SK-N-SH (cell line): Measurements from ENCODE around the gene SGF29. TPM values are rescaled to one million over a fixed set of nuclear protein-coding genes. Genes with fewer than 3 reads are reported as not detected.
"Not testable (repeated sequence)": the region's sequence is repeated elsewhere in the genome, so short reads cannot be mapped to it uniquely, and the experiment has no call there.

Experiments used
- CTCF ChIA-PET: fragments of 300-600, 350-600 bp; formaldehyde crosslinking; extraction: SDS; loops from one replicate; lab custom pipeline; 2021; lab: Yijun Ruan, JAX
- POLR2A ChIA-PET: fragments of 350-600 bp; sonication (Branson Sonifier 250); formaldehyde crosslinking; extraction: SDS; loops from one replicate; lab custom pipeline; 2020; ENCODE audit warnings: antibody characterized with exemption, inconsistent platforms; lab: Yijun Ruan, JAX
- DNase-seq: peaks from one replicate; pipeline ENCODE4 v3.0.0; 2012
- H2AFZ ChIP-seq: fragments of 200-600 bp; sonication (generic); 2 replicates; pipeline ENCODE4 v1.8.1; 2016; ENCODE audit warnings: antibody characterized with exemption, mild to moderate bottlenecking, low read depth
- H3F3A ChIP-seq: fragments of 200-600 bp; sonication (generic); replicated peaks from 2 replicates; pipeline ENCODE3; 2016; ENCODE audit warnings: antibody characterized with exemption, mild to moderate bottlenecking; ENCODE audit not compliant: insufficient read depth
- H3K27ac ChIP-seq, 2 experiments: fragments of 200-500 bp in 1 of 2; fragments of 200-600 bp in 1 of 2; sonication (Bioruptor generic) in 1 of 2; sonication (generic), shearing (Covaris generic) in 1 of 2; 2 replicates each; pipeline versions ENCODE4 v1.5.1 to v1.6.1; 2014 to 2016; ENCODE audit warnings: low read depth in 2 of 2, inconsistent platforms in 1 of 2, low read length in 1 of 2, mild to moderate bottlenecking in 1 of 2, mixed read lengths in 1 of 2
- H3K27me3 ChIP-seq: fragments of 200-600 bp; sonication (generic), shearing (Covaris generic); 2 replicates; pipeline ENCODE4 v1.6.1; 2016; ENCODE audit warnings: mixed run types; ENCODE audit not compliant: insufficient read depth
- H3K36me3 ChIP-seq, 2 experiments: fragments of 200-500 bp in 1 of 2; fragments of 200-600 bp in 1 of 2; sonication (Bioruptor generic) in 1 of 2; sonication (generic) in 1 of 2; replicated peaks in 1 of 2; 2 replicates each; pipeline versions ENCODE3 to v1.5.1; 2014 to 2016; ENCODE audit warnings: low read length in 1 of 2, mild to moderate bottlenecking in 1 of 2; ENCODE audit not compliant: insufficient read depth in 2 of 2, control insufficient read depth in 1 of 2
- H3K4me1 ChIP-seq, 2 experiments: fragments of 200-500 bp in 1 of 2; fragments of 200-600 bp in 1 of 2; sonication (Bioruptor generic) in 1 of 2; sonication (generic), shearing (Covaris generic) in 1 of 2; 2 replicates each; pipeline versions ENCODE4 v1.5.1 to v1.6.1; 2014 to 2016; ENCODE audit warnings: low read depth in 1 of 2, low read length in 1 of 2, mixed run types in 1 of 2; ENCODE audit not compliant: insufficient read depth in 2 of 2, control insufficient read depth in 1 of 2
- H3K4me2 ChIP-seq: fragments of 200-600 bp; sonication (generic), shearing (Covaris generic); 2 replicates; pipeline ENCODE4 v1.6.1; 2017; ENCODE audit warnings: mixed run types
- H3K4me3 ChIP-seq, 2 experiments: fragments of 200-500 bp in 1 of 2; fragments of 200-600 bp in 1 of 2; sonication (Bioruptor generic) in 1 of 2; sonication (generic), shearing (Covaris generic) in 1 of 2; 2 replicates each; pipeline versions ENCODE4 v1.5.1 to v1.8.1; 2014 to 2016; ENCODE audit warnings: low read depth in 2 of 2, inconsistent platforms in 1 of 2, low read length in 1 of 2, mild to moderate bottlenecking in 1 of 2, mixed read lengths in 1 of 2, moderate library complexity in 1 of 2
- H3K79me2 ChIP-seq: fragments of 200-600 bp; sonication (generic); 2 replicates; pipeline ENCODE4 v1.8.1; 2017; ENCODE audit warnings: mild to moderate bottlenecking; ENCODE audit not compliant: insufficient read depth
- H3K9ac ChIP-seq: fragments of 200-600 bp; sonication (generic); 2 replicates; pipeline ENCODE4 v1.6.1; 2017; ENCODE audit warnings: mixed run types
- H3K9me2 ChIP-seq: fragments of 200-600 bp; sonication (generic); 2 replicates; pipeline ENCODE4 v1.6.1; 2017; ENCODE audit warnings: mixed run types
- H3K9me3 ChIP-seq: fragments of 200-600 bp; sonication (generic); 2 replicates; pipeline ENCODE4 v1.6.1; 2017; ENCODE audit warnings: mixed run types, mild to moderate bottlenecking, moderate library complexity
- H4K20me1 ChIP-seq: fragments of 200-600 bp; sonication (generic); 2 replicates; pipeline ENCODE4 v1.6.1; 2017; ENCODE audit warnings: mild to moderate bottlenecking, mixed run types; ENCODE audit not compliant: insufficient read depth
- CHD2 ChIP-seq: fragments of 150-350 bp; IDR thresholded peaks from 2 replicates; pipeline ENCODE4 v1.6.1; 2018; ENCODE audit warnings: low read length; ENCODE audit not compliant: partially characterized antibody
- GABPA ChIP-seq: IDR thresholded peaks from 2 replicates; pipeline ENCODE4 v1.4.0; 2012; ENCODE audit warnings: low read depth, mild to moderate bottlenecking
- MEF2A ChIP-seq: IDR thresholded peaks from 2 replicates; pipeline ENCODE4 v1.4.0; 2012; ENCODE audit warnings: low read depth, borderline replicate concordance
- MXI1 ChIP-seq: IDR thresholded peaks from 2 replicates; pipeline ENCODE4 v1.6.1; 2012; ENCODE audit warnings: mild to moderate bottlenecking, low read depth, low read length, improper control_type of control experiment
- NFIC ChIP-seq: IDR thresholded peaks from 2 replicates; pipeline ENCODE4 v1.4.0; 2012; ENCODE audit warnings: borderline replicate concordance
- POLR2AphosphoS5 ChIP-seq: IDR thresholded peaks from 2 replicates; pipeline ENCODE4 v1.6.1; 2012; ENCODE audit warnings: low read depth, low read length
- RAD21 ChIP-seq: IDR thresholded peaks from 2 replicates; pipeline ENCODE4 v1.6.1; 2012; ENCODE audit warnings: mild to moderate bottlenecking, low read length
- RFX5 ChIP-seq: IDR thresholded peaks from 2 replicates; pipeline ENCODE4 v1.6.1; 2012; ENCODE audit warnings: mild to moderate bottlenecking, improper control_type of control experiment, low read length
- SMC3 ChIP-seq: IDR thresholded peaks from 2 replicates; pipeline ENCODE4 v1.6.1; 2012; ENCODE audit warnings: low read depth, low read length, improper control_type of control experiment
- TAF1 ChIP-seq: IDR thresholded peaks from 2 replicates; pipeline ENCODE4 v1.6.1; 2012; ENCODE audit warnings: low read depth, mild to moderate bottlenecking, low read length, moderate library complexity, borderline replicate concordance
- TCF12 ChIP-seq: IDR thresholded peaks from 2 replicates; pipeline ENCODE4 v1.4.0; 2012
- TEAD4 ChIP-seq: IDR thresholded peaks from 2 replicates; pipeline ENCODE4 v1.4.0; 2012; ENCODE audit warnings: mild to moderate bottlenecking, borderline replicate concordance; ENCODE audit not compliant: insufficient read depth
- WGBS: methylation state at CpG from one replicate; pipeline ENCODE4 v1.1.6; 2017; ENCODE audit warnings: low lambda C conversion rate; 5-methylcytosine and 5-hydroxymethylcytosine counted together
- polyA plus RNA-seq, 3 experiments: library from polyadenylated mRNA; depleted of rRNA; stranded (reverse); fragments of >200 nt; gene quantifications; 2 replicates each; pipeline ENCODE4 v1.2.3, GENCODE V29; 2012
- TF ChIP-seq, protein P1 (sequence below): IDR thresholded peaks from 2 replicates; pipeline ENCODE4 v1.4.0; 2012; ENCODE audit warnings: low read depth
- TF ChIP-seq, protein P2 (sequence below): fragments of 150-350 bp; IDR thresholded peaks from 2 replicates; pipeline ENCODE4 v1.6.1; 2016; ENCODE audit warnings: mild to moderate bottlenecking, low read depth, low read length
- TF ChIP-seq, protein P3 (sequence below): IDR thresholded peaks from 2 replicates; pipeline ENCODE4; 2012
- TF ChIP-seq, protein P4 (sequence below): IDR thresholded peaks from 2 replicates; pipeline ENCODE4 v1.4.0; 2012; ENCODE audit warnings: low read depth, borderline replicate concordance
- TF ChIP-seq, protein P5 (sequence below): fragments of 150-350 bp; IDR thresholded peaks from 2 replicates; pipeline ENCODE4 v1.6.1; 2017; ENCODE audit warnings: antibody characterized with exemption, low read length, low read depth, borderline replicate concordance

Gene SGF29
- polyA plus RNA-seq, 1 of the 3 experiments (the other 2 are of a cell fraction), result 4.6 TPM

DNA sequence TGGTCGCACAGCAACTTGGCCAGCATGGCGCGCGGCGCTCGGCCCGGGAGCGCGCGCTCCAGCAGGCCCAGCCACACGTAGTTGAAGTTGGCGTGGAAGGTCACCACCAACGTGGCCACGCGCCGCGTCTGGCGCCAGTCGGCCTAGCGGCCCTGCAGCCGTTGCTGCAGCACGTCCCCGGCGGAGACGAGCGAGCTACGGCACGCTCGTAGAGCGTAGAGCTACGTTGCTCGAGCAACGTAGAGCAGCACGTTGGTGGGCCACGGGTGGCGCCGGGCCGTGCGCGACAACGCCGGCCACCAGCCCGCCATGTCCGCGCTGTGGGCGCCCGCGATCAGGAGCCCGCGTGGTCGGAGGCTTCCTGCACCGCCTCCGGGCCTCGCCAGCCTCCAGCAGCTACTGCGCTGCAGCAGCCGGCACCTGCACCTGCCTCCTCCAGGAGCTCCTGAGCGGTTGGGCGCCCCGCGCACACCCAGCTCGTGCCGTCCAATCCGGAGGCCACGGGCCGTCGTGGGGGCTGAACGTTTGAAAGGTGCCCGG, 69.5 kb downstream of the SGF29 start:
- Histone ChIP-seq H3K4me3 (no peak overlapping the region), H3F3A (no peaks in the 10 kb centered on the region), H3K36me3 (no peaks in the 10 kb centered on the region), H3K9me3 (no peaks in the 10 kb centered on the region), H3K79me2 (no peaks in the 10 kb centered on the region), H3K9me2 (no peaks in the 10 kb centered on the region), H3K27ac (no peak overlapping the region), H4K20me1 (no peaks in the 10 kb centered on the region), H3K4me2 (no peak overlapping the region)
- ChIA-PET POLR2A (no interaction called here), CTCF (no interaction called here)
- 72% methylated on average over 49 of the region's 68 CpGs for WGBS
- TF ChIP-seq, protein P1, sequence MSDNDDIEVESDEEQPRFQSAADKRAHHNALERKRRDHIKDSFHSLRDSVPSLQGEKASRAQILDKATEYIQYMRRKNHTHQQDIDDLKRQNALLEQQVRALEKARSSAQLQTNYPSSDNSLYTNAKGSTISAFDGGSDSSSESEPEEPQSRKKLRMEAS, result no peak
- TF ChIP-seq, protein P2, sequence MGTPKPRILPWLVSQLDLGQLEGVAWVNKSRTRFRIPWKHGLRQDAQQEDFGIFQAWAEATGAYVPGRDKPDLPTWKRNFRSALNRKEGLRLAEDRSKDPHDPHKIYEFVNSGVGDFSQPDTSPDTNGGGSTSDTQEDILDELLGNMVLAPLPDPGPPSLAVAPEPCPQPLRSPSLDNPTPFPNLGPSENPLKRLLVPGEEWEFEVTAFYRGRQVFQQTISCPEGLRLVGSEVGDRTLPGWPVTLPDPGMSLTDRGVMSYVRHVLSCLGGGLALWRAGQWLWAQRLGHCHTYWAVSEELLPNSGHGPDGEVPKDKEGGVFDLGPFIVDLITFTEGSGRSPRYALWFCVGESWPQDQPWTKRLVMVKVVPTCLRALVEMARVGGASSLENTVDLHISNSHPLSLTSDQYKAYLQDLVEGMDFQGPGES, result no peak
- TF ChIP-seq TCF12, result no peak
- no peak for TF ChIP-seq TEAD4
- TF ChIP-seq MXI1, result no peak
- TF ChIP-seq GABPA, result no peak
- no peak for TF ChIP-seq SMC3
- no peak for TF ChIP-seq NFIC
- no peak for TF ChIP-seq TAF1
- TF ChIP-seq, protein P3, sequence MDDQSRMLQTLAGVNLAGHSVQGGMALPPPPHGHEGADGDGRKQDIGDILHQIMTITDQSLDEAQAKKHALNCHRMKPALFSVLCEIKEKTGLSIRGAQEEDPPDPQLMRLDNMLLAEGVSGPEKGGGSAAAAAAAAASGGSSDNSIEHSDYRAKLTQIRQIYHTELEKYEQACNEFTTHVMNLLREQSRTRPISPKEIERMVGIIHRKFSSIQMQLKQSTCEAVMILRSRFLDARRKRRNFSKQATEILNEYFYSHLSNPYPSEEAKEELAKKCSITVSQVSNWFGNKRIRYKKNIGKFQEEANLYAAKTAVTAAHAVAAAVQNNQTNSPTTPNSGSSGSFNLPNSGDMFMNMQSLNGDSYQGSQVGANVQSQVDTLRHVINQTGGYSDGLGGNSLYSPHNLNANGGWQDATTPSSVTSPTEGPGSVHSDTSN, result no peak
- TF ChIP-seq RAD21, result no peak
- TF ChIP-seq, protein P4, sequence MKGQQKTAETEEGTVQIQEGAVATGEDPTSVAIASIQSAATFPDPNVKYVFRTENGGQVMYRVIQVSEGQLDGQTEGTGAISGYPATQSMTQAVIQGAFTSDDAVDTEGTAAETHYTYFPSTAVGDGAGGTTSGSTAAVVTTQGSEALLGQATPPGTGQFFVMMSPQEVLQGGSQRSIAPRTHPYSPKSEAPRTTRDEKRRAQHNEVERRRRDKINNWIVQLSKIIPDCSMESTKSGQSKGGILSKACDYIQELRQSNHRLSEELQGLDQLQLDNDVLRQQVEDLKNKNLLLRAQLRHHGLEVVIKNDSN, result no peak
- TF ChIP-seq MEF2A, result no peak
- TF ChIP-seq POLR2AphosphoS5, result no peak
- TF ChIP-seq RFX5, result no peak
- TF ChIP-seq, protein P5, sequence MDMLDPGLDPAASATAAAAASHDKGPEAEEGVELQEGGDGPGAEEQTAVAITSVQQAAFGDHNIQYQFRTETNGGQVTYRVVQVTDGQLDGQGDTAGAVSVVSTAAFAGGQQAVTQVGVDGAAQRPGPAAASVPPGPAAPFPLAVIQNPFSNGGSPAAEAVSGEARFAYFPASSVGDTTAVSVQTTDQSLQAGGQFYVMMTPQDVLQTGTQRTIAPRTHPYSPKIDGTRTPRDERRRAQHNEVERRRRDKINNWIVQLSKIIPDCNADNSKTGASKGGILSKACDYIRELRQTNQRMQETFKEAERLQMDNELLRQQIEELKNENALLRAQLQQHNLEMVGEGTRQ, result no peak
- no peak for TF ChIP-seq CHD2
- TF ChIP-seq, all 33 proteins: peak for 0
- H3K4me1 ChIP-seq, result no peaks in the 10 kb centered on the region
- H2AFZ ChIP-seq, result no peak overlapping the region
- H3K27me3 ChIP-seq, result no peaks in the 10 kb centered on the region
- DNase-seq, result no peak
- H3K9ac ChIP-seq, result no peak overlapping the region

DNA sequence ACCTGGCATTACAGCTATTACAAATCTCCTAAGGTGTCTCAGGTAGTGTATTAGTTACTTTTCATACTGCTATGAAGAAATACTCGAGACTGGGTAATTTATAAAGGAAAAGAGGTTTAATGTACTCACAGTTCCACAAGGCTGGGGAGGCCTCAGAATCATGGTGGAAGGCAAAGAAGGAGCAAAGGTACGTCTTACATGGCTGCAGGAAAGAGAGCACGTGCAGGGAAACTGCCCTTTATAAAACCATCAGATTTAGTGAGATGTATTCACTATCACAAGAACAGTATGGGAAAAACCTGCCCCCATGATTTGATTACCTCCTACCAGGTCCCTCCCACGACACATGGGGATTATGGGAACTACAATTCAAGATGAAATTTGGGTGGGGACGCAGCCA, 77.2 kb downstream of the SGF29 start:
- POLR2A ChIA-PET, H3K4me1 ChIP-seq, H3K9me2 ChIP-seq, H3K4me2 ChIP-seq, DNase-seq, H3K9me3 ChIP-seq, H2AFZ ChIP-seq, H3K27ac ChIP-seq, H3K36me3 ChIP-seq, H3K9ac ChIP-seq, H3K79me2 ChIP-seq, H3F3A ChIP-seq, H3K4me3 ChIP-seq, H4K20me1 ChIP-seq, CTCF ChIA-PET, H3K27me3 ChIP-seq: not testable (repeated sequence)
- whole genome bisulfite sequencing, result 32% methylated on average over 5 of the region's 5 CpGs

DNA sequence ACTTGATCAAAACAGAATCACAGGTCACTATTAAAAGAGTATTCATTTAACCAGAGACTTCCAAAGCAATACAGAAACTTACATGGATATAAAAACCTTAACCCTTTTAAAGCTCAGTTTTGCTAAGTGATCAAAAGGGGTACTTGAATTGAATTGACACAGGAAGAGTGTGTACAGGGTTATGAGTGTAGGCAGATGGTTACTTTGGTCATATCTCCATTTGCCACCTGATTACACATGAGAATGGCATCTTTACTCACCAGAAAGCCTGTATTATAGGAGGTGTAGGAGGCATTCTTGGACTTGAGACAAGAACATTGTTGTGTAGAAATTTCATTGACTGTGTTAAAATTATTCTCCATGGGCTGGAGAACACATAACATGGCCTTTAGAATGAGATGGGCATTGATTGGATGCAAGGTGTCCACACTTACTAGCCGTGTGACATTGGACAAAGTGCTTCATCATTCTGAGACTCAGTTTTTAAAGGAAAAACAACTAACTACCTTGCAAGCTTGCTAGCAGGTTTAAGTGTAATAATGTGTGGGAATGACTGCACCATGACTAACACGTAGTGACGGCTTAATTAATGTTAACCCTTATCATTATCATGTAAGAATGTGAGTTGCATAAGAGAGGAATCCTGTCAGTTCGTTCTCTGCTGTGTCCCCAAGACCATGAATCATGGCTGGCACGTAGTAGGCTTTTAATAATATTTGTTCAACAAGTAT, 82.5 kb downstream of the SGF29 start:
- H3K27me3 ChIP-seq, H3K9me2 ChIP-seq, H3K36me3 ChIP-seq, H3K79me2 ChIP-seq, CTCF ChIA-PET, H2AFZ ChIP-seq, H3K27ac ChIP-seq, DNase-seq, H3F3A ChIP-seq, H3K4me3 ChIP-seq, POLR2A ChIA-PET, H3K9me3 ChIP-seq, H3K4me2 ChIP-seq, H4K20me1 ChIP-seq, H3K9ac ChIP-seq, H3K4me1 ChIP-seq: not testable (repeated sequence)
- 18% methylated on average over 5 of the region's 5 CpGs for WGBS
